Measurements from ENCODE around the gene CA11. TPM values are rescaled to one million over a fixed set of nuclear protein-coding genes. Genes with fewer than 3 reads are reported as not detected.

CA11 gene
- total and polyA plus RNA-seq, 9 of the 15 experiments (the other 6 are each of a cell fraction or from before 2014, with no cell fraction given): 2.9 to 19.9 (median 8.3) TPM

DNA sequence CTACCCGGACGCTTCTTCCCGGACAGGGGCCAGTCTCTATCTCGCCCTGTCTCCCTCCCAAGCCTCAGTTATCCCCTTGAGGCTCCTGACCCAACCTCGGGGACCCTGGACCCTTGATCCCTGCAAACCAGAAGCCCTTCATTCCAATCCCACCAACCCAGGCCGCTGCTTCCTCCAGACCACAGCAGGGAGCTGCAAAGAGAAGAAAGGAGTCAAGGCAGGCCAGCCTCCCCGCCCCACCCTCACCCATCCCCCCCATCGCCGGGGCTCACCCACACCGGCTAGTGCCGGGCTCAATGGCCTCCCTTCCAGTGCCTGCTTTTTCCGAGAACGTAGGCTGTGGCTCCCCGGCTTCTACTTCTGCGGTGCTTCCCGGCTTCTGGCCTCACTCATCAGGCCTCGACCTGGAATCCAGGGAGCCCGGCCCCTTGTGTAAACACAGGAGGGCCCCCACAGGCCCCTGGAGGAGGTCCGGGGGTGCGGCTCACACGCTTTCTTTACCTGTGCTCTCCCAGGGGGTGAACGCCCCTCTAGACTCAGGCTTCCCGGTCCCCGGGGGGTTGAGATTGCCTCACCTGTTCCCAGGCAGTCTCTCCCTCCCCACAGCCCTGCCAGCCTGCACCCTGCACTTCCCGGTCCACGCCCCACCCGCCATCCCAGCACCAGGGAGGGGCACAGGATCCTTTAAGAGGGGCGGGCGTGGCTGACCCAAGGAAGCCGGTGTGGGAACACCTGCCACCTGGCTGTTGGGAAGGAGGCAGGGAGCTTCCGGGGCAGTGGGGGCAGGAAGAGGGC lies 31.4 kb downstream of the CA11 start, which contains the start of gene FAM83E (continued):
- TF ChIP-seq CREB5 (CRISPR knock-in tag; IDR thresholded peaks at IDR 0.05) (no peak), ZKSCAN3 (CRISPR knock-in tag; IDR thresholded peaks at IDR 0.05) (no peak), CAMTA2 (CRISPR knock-in tag; conservative IDR thresholded peaks at IDR 0.05) (no peak; the same call in 1 of the 2 replicates), RNF2 (IDR thresholded peaks at IDR 0.05) (no peak), IRF2 (CRISPR knock-in tag; IDR thresholded peaks at IDR 0.05) (no peak), RAD51 (IDR thresholded peaks at IDR 0.05; ENCODE audit: borderline replicate concordance, low read depth) (no peak), ESRRB (CRISPR knock-in tag; IDR thresholded peaks at IDR 0.05; ENCODE audit: borderline replicate concordance) (no peak), RBFOX2 (IDR thresholded peaks at IDR 0.05; ENCODE audit: low read depth, low read length) (peak; percentile 67), ZNF316 (IDR thresholded peaks at IDR 0.05) (no peak), NR3C1 (CRISPR knock-in tag; IDR thresholded peaks at IDR 0.05) (0 out of 2 replicates have a peak, but pooled peaks have one; percentile 33), NUFIP1 (IDR thresholded peaks at IDR 0.05; ENCODE audit: partially characterized antibody) (no peak), MAFF (IDR thresholded peaks at IDR 0.05; ENCODE audit: low read length) (no peak)
- TF ChIP-seq, protein P1, sequence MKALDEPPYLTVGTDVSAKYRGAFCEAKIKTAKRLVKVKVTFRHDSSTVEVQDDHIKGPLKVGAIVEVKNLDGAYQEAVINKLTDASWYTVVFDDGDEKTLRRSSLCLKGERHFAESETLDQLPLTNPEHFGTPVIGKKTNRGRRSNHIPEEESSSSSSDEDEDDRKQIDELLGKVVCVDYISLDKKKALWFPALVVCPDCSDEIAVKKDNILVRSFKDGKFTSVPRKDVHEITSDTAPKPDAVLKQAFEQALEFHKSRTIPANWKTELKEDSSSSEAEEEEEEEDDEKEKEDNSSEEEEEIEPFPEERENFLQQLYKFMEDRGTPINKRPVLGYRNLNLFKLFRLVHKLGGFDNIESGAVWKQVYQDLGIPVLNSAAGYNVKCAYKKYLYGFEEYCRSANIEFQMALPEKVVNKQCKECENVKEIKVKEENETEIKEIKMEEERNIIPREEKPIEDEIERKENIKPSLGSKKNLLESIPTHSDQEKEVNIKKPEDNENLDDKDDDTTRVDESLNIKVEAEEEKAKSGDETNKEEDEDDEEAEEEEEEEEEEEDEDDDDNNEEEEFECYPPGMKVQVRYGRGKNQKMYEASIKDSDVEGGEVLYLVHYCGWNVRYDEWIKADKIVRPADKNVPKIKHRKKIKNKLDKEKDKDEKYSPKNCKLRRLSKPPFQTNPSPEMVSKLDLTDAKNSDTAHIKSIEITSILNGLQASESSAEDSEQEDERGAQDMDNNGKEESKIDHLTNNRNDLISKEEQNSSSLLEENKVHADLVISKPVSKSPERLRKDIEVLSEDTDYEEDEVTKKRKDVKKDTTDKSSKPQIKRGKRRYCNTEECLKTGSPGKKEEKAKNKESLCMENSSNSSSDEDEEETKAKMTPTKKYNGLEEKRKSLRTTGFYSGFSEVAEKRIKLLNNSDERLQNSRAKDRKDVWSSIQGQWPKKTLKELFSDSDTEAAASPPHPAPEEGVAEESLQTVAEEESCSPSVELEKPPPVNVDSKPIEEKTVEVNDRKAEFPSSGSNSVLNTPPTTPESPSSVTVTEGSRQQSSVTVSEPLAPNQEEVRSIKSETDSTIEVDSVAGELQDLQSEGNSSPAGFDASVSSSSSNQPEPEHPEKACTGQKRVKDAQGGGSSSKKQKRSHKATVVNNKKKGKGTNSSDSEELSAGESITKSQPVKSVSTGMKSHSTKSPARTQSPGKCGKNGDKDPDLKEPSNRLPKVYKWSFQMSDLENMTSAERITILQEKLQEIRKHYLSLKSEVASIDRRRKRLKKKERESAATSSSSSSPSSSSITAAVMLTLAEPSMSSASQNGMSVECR (CRISPR knock-in tag; IDR thresholded peaks at IDR 0.05): no peak
- TF ChIP-seq, protein P2, sequence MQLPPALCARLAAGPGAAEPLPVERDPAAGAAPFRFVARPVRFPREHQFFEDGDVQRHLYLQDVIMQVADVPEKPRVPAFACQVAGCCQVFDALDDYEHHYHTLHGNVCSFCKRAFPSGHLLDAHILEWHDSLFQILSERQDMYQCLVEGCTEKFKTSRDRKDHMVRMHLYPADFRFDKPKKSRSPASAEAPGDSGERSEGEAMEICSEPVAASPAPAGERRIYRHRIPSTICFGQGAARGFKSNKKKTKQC (CRISPR knock-in tag; IDR thresholded peaks at IDR 0.05): no peak
- TF ChIP-seq, protein P3, sequence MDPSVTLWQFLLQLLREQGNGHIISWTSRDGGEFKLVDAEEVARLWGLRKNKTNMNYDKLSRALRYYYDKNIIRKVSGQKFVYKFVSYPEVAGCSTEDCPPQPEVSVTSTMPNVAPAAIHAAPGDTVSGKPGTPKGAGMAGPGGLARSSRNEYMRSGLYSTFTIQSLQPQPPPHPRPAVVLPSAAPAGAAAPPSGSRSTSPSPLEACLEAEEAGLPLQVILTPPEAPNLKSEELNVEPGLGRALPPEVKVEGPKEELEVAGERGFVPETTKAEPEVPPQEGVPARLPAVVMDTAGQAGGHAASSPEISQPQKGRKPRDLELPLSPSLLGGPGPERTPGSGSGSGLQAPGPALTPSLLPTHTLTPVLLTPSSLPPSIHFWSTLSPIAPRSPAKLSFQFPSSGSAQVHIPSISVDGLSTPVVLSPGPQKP (CRISPR knock-in tag; IDR thresholded peaks at IDR 0.05): no peak
- TF ChIP-seq, protein P4, sequence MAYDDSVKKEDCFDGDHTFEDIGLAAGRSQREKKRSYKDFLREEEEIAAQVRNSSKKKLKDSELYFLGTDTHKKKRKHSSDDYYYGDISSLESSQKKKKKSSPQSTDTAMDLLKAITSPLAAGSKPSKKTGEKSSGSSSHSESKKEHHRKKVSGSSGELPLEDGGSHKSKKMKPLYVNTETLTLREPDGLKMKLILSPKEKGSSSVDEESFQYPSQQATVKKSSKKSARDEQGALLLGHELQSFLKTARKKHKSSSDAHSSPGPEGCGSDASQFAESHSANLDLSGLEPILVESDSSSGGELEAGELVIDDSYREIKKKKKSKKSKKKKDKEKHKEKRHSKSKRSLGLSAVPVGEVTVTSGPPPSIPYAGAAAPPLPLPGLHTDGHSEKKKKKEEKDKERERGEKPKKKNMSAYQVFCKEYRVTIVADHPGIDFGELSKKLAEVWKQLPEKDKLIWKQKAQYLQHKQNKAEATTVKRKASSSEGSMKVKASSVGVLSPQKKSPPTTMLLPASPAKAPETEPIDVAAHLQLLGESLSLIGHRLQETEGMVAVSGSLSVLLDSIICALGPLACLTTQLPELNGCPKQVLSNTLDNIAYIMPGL (CRISPR knock-in tag; IDR thresholded peaks at IDR 0.05): peak; percentile 7; the same call in 1 of the 2 replicates
- TF ChIP-seq, protein P5, sequence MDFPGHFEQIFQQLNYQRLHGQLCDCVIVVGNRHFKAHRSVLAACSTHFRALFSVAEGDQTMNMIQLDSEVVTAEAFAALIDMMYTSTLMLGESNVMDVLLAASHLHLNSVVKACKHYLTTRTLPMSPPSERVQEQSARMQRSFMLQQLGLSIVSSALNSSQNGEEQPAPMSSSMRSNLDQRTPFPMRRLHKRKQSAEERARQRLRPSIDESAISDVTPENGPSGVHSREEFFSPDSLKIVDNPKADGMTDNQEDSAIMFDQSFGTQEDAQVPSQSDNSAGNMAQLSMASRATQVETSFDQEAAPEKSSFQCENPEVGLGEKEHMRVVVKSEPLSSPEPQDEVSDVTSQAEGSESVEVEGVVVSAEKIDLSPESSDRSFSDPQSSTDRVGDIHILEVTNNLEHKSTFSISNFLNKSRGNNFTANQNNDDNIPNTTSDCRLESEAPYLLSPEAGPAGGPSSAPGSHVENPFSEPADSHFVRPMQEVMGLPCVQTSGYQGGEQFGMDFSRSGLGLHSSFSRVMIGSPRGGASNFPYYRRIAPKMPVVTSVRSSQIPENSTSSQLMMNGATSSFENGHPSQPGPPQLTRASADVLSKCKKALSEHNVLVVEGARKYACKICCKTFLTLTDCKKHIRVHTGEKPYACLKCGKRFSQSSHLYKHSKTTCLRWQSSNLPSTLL (IDR thresholded peaks at IDR 0.05): no peak

Data from K562 (cell line).